Inflammatory macrophage treated with lipopolysaccharide for 4 hours (primary cell): Measurements from ENCODE around the gene MUL1.
"Not testable (repeated sequence)": the region's sequence is repeated elsewhere in the genome, so short reads cannot be mapped to it uniquely, and the experiment has no call there.

Experiments used
- DNase-seq: peaks from one replicate; pipeline ENCODE4 v3.0.0-alpha.2; 2020

Gene MUL1

GRCh38 chr1:20511518-20512428 is 3.8 kb upstream of the MUL1 start:
- DNase-seq = no peak

DNA sequence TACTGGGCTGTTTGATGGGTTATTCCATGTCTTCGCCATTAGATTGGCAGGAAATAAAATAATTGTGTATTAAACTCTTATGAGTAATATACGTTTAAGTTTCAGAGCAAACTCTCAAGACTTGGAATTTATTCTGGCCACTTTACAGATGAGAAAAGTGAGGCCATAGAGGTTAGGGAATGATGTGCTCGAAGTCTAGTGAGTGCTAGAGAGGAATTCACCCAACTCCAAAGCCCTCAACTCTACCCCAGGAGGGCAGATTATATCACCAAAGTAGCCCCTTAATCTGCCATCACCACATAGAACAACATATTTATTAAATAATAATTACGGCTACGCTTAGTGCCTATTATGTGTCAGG is 440 bp upstream of the MUL1 start:
- no peak for DNase-seq

- no peak for DNase-seq
Observed at GRCh38 chr1:20507248-20507563, 745 bp downstream of the MUL1 start.

DNA sequence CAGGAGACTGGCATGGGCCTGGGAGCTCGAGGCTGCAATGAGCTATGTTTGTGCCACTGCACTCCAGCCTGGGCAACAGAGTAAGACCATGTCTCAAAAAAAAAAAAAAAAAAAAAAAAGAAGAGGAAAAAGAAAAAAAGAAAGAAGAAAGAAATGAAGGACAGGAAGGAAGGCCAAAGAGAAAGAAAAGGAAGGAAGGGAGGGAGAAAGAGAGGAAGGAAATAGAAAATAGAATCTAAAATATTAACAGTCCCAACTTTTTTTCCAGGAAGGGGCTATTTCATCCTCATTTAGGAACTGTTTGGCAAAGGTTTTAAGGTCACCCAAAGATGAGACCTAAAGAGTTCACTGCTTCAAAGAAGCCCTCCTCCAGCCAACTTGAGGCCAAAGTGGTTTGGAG is 2.5 kb downstream of the MUL1 start:
- no peak for DNase-seq

GRCh38 chr1:20500716-20501115 is 7.2 kb downstream of the MUL1 start:
- DNase-seq = no peak

- no peak for DNase-seq
Observed at GRCh38 chr1:20499718-20500117, 8.2 kb downstream of the MUL1 start.

DNA sequence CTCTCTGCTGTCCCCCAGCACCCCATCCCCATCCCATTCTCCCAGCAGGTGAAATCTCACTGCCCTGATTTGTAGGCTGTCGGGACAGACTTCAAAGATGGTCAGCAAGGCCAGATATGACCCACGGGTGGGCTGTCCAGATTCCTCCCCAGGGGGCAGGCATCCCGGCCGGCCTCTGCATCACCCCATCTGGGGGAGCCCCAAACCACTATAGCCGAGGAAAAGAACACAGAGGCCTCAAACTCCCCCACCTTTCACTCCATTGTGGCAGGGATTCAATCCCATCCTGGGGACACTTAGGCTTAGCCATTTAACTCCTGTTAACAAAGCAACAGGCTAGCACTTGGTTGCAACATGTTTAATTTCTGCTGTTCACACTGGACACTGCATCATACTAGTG is 8.8 kb downstream of the MUL1 start:
- no peak for DNase-seq

- DNase-seq = no peak
Observed at GRCh38 chr1:20498116-20498515, 9.8 kb downstream of the MUL1 start.

GRCh38 chr1:20497506-20497905 is 10.4 kb downstream of the MUL1 start:
- DNase-seq = no peak

- not testable (repeated sequence) for DNase-seq
Observed at GRCh38 chr1:20496725-20497383, 11.1 kb downstream of the MUL1 start.

- no peak for DNase-seq
Observed at GRCh38 chr1:20496241-20496661, 11.7 kb downstream of the MUL1 start.

GRCh38 chr1:20495661-20496060 is 12.3 kb downstream of the MUL1 start:
- DNase-seq = no peak

DNA sequence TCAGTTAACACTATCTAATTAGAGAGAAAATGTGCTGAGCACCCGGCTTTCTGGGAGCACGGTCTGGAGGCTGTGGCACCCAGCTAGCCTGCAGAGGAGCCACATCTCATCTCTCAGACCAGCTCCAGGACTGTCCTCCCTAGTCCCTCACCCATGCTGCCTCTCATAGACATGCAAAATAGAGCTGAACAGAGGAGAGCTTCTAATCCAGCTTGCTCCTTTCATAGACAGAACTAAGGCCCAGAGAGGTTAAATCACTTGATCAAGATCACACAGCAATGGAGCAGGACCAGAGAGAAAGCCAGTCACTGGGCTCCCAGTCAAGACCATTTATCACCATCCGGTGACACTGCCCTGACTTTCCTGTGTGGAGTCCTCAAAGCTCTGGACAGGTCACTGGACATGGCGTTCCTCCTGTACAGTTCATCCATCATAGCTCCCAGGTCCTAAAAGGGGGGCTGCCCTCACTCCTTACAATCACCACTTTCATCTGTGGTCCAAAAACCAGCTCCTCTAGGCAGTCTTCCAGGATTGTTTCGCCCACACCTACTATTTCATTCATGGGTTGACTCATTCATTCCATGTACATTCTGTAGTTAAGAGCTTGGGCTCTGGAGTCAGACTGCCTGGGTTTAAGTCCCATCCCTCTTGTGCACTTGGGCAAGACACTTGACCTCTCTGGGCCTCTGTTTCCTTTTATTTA is 13.2 kb downstream of the MUL1 start:
- no peak for DNase-seq

GRCh38 chr1:20493839-20494608 is 13.9 kb downstream of the MUL1 start:
- DNase-seq = peak; percentile 78

DNA sequence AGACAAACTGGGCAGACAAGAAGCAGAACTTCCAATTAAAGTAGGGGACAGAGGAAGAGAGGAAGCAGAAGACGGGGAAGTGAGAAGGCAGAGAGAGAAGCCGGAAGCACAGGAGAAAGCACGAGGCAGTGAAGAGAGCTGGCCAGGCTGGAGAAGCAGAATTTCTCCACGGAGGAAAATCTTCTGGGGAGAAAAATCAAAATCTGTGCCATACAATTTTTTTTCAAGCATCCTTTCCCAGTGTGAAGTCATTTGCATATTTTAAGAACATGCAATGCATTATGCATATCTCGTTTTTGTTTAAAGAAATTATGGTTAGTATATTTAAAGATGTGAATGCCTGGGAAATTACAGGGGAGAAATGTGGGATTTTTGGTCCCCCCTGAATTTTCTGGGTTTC is 14.6 kb downstream of the MUL1 start:
- DNase-seq = peak; percentile 23

GRCh38 chr1:20492751-20493150 is 15.2 kb downstream of the MUL1 start:
- DNase-seq = no peak

- no peak for DNase-seq
Observed at GRCh38 chr1:20491866-20492265, 16.1 kb downstream of the MUL1 start.

GRCh38 chr1:20491178-20491577 is 16.8 kb downstream of the MUL1 start:
- no peak for DNase-seq

GRCh38 chr1:20487236-20487590 is 20.7 kb downstream of the MUL1 start:
- DNase-seq = no peak

- DNase-seq = no peak
Observed at GRCh38 chr1:20486457-20487235, 21.3 kb downstream of the MUL1 start.

- no peak for DNase-seq
Observed at GRCh38 chr1:20485527-20486456, 22.2 kb downstream of the MUL1 start, which contains the start of gene CAMK2N1. Gene CAMK2N1 (minus strand): TSS chr1:20486210. CDS start chr1:20485379, 831 bp downstream.
